Liver (tissue), 3 donors: ENCODE results near the gene SPTBN1.

Experiments used
- EGR1 ChIP-seq, 2 donors: IDR thresholded peaks; 2 replicates each; pipeline ENCODE4 v1.6.1; 2016 to 2018; ENCODE audit warnings: antibody characterized with exemption in 2 of 2, low read depth in 2 of 2
- HNF4G ChIP-seq: IDR thresholded peaks from 2 replicates; pipeline ENCODE4 v1.6.1; 2016; ENCODE audit warnings: antibody characterized with exemption
- RAD21 ChIP-seq, 2 donors: IDR thresholded peaks; 2 replicates each; pipeline ENCODE4 v1.6.1; 2016; ENCODE audit warnings: antibody characterized with exemption in 2 of 2, mild to moderate bottlenecking in 2 of 2
- RXRA ChIP-seq, 2 donors: IDR thresholded peaks; 2 replicates each; pipeline ENCODE4 v1.6.1; 2017 to 2018; ENCODE audit warnings: antibody characterized with exemption in 2 of 2, mild to moderate bottlenecking in 1 of 2
- SP1 ChIP-seq: IDR thresholded peaks from 2 replicates; pipeline ENCODE4 v1.6.1; 2018; ENCODE audit warnings: antibody characterized with exemption, mild to moderate bottlenecking
- TAF1 ChIP-seq: conservative IDR thresholded peaks from 2 replicates; pipeline ENCODE4 v1.6.1; 2016; ENCODE audit warnings: antibody characterized with exemption, mild to moderate bottlenecking
- YY1 ChIP-seq: IDR thresholded peaks from 2 replicates; pipeline ENCODE4 v1.6.1; 2016; ENCODE audit warnings: antibody characterized with exemption, mild to moderate bottlenecking
- TF ChIP-seq, protein P1 (sequence below): fragments of 150-350 bp; IDR thresholded peaks from 2 replicates; pipeline ENCODE4 v1.5.1; 2017; ENCODE audit warnings: improper control_type of control experiment, low read depth, low read length; ENCODE audit not compliant: missing input control
- TF ChIP-seq, protein P2 (sequence below): IDR thresholded peaks from 2 replicates; pipeline ENCODE4 v1.6.1; 2016; ENCODE audit warnings: antibody characterized with exemption
- TF ChIP-seq, protein P3 (sequence below): IDR thresholded peaks from 2 replicates; pipeline ENCODE4 v1.6.1; 2016; ENCODE audit warnings: antibody characterized with exemption
- donor health status: healthy.
- donor health status: healthy.

DNA sequence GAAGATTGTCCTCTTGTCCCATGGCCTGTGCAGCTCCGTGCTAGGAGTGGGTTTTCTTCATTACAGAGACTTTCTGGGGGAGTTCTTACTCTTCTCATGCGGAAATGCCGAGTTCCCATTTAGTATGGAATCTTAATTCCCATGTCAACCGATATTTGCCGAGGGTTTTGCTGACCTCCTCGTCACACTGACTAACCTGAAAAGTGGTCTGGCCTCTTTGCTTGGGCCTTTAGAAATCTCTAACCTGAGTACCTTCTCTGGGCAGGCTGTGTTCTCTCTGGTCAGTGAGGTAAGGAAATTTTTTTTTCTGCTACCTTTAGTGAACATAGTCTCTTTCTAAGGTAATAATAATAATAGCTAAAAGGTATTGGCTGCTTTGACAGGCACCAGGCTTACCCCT is 256.4 kb downstream of the SPTBN1 start:
- TF ChIP-seq SP1 (no peak), EGR1 (IDR thresholded peaks at IDR 0.05; ENCODE audit: low read depth in 2 of 2) (no peak), YY1 (no peak), HNF4G (no peak), RAD21 (IDR thresholded peaks at IDR 0.05) (no peak), TAF1 (no peak), RXRA (IDR thresholded peaks at IDR 0.05) (no peak)
- TF ChIP-seq, protein P1, sequence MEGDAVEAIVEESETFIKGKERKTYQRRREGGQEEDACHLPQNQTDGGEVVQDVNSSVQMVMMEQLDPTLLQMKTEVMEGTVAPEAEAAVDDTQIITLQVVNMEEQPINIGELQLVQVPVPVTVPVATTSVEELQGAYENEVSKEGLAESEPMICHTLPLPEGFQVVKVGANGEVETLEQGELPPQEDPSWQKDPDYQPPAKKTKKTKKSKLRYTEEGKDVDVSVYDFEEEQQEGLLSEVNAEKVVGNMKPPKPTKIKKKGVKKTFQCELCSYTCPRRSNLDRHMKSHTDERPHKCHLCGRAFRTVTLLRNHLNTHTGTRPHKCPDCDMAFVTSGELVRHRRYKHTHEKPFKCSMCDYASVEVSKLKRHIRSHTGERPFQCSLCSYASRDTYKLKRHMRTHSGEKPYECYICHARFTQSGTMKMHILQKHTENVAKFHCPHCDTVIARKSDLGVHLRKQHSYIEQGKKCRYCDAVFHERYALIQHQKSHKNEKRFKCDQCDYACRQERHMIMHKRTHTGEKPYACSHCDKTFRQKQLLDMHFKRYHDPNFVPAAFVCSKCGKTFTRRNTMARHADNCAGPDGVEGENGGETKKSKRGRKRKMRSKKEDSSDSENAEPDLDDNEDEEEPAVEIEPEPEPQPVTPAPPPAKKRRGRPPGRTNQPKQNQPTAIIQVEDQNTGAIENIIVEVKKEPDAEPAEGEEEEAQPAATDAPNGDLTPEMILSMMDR: no peak
- TF ChIP-seq, protein P2, sequence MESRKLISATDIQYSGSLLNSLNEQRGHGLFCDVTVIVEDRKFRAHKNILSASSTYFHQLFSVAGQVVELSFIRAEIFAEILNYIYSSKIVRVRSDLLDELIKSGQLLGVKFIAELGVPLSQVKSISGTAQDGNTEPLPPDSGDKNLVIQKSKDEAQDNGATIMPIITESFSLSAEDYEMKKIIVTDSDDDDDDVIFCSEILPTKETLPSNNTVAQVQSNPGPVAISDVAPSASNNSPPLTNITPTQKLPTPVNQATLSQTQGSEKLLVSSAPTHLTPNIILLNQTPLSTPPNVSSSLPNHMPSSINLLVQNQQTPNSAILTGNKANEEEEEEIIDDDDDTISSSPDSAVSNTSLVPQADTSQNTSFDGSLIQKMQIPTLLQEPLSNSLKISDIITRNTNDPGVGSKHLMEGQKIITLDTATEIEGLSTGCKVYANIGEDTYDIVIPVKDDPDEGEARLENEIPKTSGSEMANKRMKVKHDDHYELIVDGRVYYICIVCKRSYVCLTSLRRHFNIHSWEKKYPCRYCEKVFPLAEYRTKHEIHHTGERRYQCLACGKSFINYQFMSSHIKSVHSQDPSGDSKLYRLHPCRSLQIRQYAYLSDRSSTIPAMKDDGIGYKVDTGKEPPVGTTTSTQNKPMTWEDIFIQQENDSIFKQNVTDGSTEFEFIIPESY: no peak
- TF ChIP-seq, protein P3, sequence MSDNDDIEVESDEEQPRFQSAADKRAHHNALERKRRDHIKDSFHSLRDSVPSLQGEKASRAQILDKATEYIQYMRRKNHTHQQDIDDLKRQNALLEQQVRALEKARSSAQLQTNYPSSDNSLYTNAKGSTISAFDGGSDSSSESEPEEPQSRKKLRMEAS: no peak
